DND-41 (cell line): ENCODE data around the gene CCDC85A.

Experiments used
- ATAC-seq: fragments of 200-7000 bp; cut with Tn5 transposase; 3 replicates; pipeline ENCODE4 v1.9.1; 2021; ENCODE audit warnings: low read depth; ENCODE audit not compliant: insufficient read depth
- DNase-seq: peaks from one replicate; pipeline ENCODE4 v3.0.0-alpha.2; 2020
- H2AFZ ChIP-seq: 2 replicates; pipeline ENCODE4 v1.6.0; 2012; ENCODE audit warnings: low read depth, low read length
- H3K27ac ChIP-seq: 2 replicates; pipeline ENCODE4 v1.5.1; 2012; ENCODE audit warnings: low read length, inconsistent platforms
- H3K27me3 ChIP-seq: fragments of 200-600 bp; sonication (generic); 2 replicates; pipeline ENCODE4 v1.6.0; 2012; ENCODE audit warnings: low read length, mild to moderate bottlenecking, inconsistent platforms; ENCODE audit not compliant: insufficient read depth, poor library complexity
- H3K36me3 ChIP-seq: 2 replicates; pipeline ENCODE4 v1.5.1; 2012; ENCODE audit warnings: low read length, inconsistent platforms; ENCODE audit not compliant: insufficient read depth
- H3K4me1 ChIP-seq: 2 replicates; pipeline ENCODE4 v1.5.1; 2012; ENCODE audit warnings: mild to moderate bottlenecking, low read length; ENCODE audit not compliant: insufficient read depth
- H3K4me2 ChIP-seq: 2 replicates; pipeline ENCODE4 v1.6.0; 2012; ENCODE audit warnings: mild to moderate bottlenecking, moderate library complexity, low read length, inconsistent platforms; ENCODE audit not compliant: insufficient read depth
- H3K4me3 ChIP-seq, 2 experiments: fragments of 200-600 bp in 1 of 2; shearing (Covaris generic) in 1 of 2; 2 replicates each; pipeline ENCODE4 v1.5.1; 2012 to 2016; ENCODE audit warnings: inconsistent platforms in 2 of 2, low read length in 2 of 2, mild to moderate bottlenecking in 2 of 2, low read depth in 1 of 2, moderate library complexity in 1 of 2
- H3K79me2 ChIP-seq: 2 replicates; pipeline ENCODE4 v1.6.0; 2012; ENCODE audit warnings: low read length, inconsistent platforms; ENCODE audit not compliant: insufficient read depth
- H3K9ac ChIP-seq: 2 replicates; pipeline ENCODE4 v1.6.0; 2012; ENCODE audit warnings: low read depth, mild to moderate bottlenecking, inconsistent platforms, low read length, moderate library complexity
- H3K9me3 ChIP-seq: 2 replicates; pipeline ENCODE4 v1.5.1; 2012; ENCODE audit warnings: low read length, moderate library complexity, mild to moderate bottlenecking, inconsistent platforms; ENCODE audit not compliant: insufficient read depth, severe bottlenecking
- H4K20me1 ChIP-seq: 2 replicates; pipeline ENCODE4 v1.6.0; 2012; ENCODE audit warnings: low read length; ENCODE audit not compliant: insufficient read depth
- EZH2 ChIP-seq: IDR thresholded peaks from 3 replicates; pipeline ENCODE4 v1.6.1; 2012; ENCODE audit warnings: borderline replicate concordance, low read depth, mild to moderate bottlenecking, moderate library complexity, low read length, inconsistent platforms; ENCODE audit not compliant: severe bottlenecking
- TF ChIP-seq, protein P1 (sequence below): IDR thresholded peaks from 2 replicates; pipeline ENCODE4 v1.5.1; 2012; ENCODE audit warnings: borderline replicate concordance, low read length, moderate library complexity, mild to moderate bottlenecking; ENCODE audit not compliant: poor library complexity, severe bottlenecking; ENCODE audit errors: extremely low read depth

Gene CCDC85A

DNA sequence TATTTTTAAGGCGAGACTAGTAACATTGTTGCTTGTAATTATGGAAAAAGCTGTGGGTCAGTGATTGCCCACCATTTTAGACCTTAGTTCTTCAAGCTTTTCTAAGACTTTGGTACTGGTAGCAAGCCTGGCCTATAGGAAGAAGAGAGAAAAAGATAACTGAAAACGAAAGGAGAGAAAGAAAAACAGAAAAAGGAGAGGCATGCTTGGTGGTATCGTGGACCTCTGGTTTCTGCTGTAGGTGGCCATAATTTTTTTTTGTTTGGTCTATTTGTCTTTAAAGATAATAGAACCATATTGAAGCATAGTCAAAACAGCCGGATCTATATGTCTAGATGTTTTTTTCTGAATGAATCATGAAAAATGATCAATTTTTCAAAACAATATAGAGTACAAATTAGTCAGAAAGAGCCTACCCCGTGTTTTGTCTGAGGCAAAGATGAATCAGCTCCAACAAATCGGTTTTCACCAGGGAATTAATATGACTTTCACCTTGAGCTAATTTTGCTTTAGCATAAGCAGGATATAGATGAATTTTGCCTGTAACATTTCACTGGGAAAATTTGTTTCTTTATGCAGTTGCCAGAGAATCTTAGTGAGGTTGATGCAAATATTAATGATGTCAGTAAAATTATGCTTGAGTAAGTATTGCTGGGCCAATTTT lies 45.7 kb downstream of the CCDC85A start:
- Histone ChIP-seq H2AFZ (no peak overlapping the region), H3K9ac (no peak overlapping the region), H3K27me3 (peaks cover 2% of the 10 kb centered on the region), H3K4me1 (no peaks in the 10 kb centered on the region), H3K27ac (no peak overlapping the region), H3K36me3 (no peaks in the 10 kb centered on the region), H3K9me3 (no peaks in the 10 kb centered on the region), H3K4me2 (no peak overlapping the region), H3K4me3 (no peak overlapping the region), H3K79me2 (no peaks in the 10 kb centered on the region), H4K20me1 (no peaks in the 10 kb centered on the region)
- DNase-seq (no peak), ATAC-seq (no peak)
- TF ChIP-seq, protein P1, sequence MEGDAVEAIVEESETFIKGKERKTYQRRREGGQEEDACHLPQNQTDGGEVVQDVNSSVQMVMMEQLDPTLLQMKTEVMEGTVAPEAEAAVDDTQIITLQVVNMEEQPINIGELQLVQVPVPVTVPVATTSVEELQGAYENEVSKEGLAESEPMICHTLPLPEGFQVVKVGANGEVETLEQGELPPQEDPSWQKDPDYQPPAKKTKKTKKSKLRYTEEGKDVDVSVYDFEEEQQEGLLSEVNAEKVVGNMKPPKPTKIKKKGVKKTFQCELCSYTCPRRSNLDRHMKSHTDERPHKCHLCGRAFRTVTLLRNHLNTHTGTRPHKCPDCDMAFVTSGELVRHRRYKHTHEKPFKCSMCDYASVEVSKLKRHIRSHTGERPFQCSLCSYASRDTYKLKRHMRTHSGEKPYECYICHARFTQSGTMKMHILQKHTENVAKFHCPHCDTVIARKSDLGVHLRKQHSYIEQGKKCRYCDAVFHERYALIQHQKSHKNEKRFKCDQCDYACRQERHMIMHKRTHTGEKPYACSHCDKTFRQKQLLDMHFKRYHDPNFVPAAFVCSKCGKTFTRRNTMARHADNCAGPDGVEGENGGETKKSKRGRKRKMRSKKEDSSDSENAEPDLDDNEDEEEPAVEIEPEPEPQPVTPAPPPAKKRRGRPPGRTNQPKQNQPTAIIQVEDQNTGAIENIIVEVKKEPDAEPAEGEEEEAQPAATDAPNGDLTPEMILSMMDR = no peak
- TF ChIP-seq EZH2 = no peak

DNA sequence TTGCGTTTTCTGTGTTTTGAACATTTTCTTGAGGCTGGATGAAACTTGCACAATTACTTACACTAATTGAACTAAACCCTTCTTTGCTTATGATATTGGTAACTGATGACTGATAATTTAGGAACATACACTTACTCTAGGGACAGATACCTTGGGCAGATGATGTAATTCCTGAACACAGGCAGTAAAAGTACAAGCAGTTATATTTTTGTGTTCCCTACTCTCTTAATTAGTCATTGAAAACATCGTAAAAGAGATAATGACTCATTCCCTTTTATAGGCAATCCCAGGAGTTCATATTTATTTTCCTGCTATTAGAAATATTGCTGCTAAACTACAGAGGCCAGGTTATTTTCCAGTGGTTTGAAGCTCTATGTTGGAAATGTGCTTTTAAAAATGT lies 46.4 kb downstream of the CCDC85A start:
- H3K27me3 ChIP-seq = peaks cover 2% of the 10 kb centered on the region

DNA sequence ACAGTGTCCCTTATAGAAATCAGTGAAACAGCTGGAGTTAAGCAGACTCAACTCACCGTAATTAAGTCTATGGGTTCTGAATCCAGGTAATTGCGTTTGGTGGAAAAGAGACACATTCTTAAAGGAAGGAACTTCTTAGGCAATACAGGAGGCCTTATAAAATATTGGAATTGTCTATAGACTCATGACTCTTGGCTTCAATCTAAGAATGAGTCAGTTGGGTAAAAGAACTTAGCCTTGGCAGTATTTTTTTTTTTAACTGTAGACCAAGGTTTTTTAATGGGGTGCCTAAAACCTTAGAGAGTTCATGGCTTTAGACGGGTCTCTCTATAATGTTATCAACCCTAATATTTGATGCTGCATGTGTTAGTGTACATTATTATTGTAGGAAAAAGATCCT lies 47.6 kb downstream of the CCDC85A start:
- Histone ChIP-seq H3K27me3 (peaks cover 2% of the 10 kb centered on the region), H4K20me1 (no peaks in the 10 kb centered on the region), H3K27ac (no peak overlapping the region), H3K9me3 (no peaks in the 10 kb centered on the region), H3K79me2 (no peaks in the 10 kb centered on the region), H3K4me1 (no peaks in the 10 kb centered on the region), H3K9ac (no peak overlapping the region), H3K36me3 (no peaks in the 10 kb centered on the region), H3K4me3 (no peak overlapping the region), H2AFZ (no peak overlapping the region), H3K4me2 (no peak overlapping the region)
- no peak for ATAC-seq
- no peak for TF ChIP-seq EZH2
- TF ChIP-seq, protein P1 = no peak
- no peak for DNase-seq

More for the DNA sequence above, 46.4 kb downstream of the CCDC85A start:
- no peak overlapping the region for H3K4me2 ChIP-seq
- H3K27ac ChIP-seq = no peak overlapping the region
- DNase-seq = no peak
- TF ChIP-seq, protein P1 = no peak
- no peak for TF ChIP-seq EZH2
- no peak overlapping the region for H3K4me3 ChIP-seq
- H2AFZ ChIP-seq = no peak overlapping the region
- H4K20me1 ChIP-seq = no peaks in the 10 kb centered on the region
- H3K36me3 ChIP-seq = no peaks in the 10 kb centered on the region
- H3K9me3 ChIP-seq = no peaks in the 10 kb centered on the region
- H3K79me2 ChIP-seq = no peaks in the 10 kb centered on the region
- no peaks in the 10 kb centered on the region for H3K4me1 ChIP-seq
- H3K9ac ChIP-seq = no peak overlapping the region
- no peak for ATAC-seq

DNA sequence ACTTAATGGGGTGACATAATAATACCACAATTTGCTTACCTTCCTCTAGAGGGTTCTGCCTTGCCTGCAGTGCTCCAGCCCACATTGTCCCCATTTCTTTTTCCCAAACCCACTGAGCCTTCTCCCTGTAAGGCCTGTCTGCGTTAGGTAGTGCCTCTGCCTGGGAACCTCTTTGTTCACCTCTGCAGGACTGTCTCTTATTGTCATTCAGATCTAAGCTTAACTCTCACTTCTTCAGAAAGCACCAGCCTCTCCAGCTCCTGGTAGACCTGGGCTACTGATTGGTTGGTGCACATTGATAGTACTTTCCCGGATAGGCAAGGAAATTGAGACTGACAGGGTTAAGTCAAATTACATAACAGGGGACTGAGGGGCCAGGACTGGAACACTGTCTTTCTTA lies 49.1 kb downstream of the CCDC85A start:
- no peak for TF ChIP-seq EZH2
- TF ChIP-seq, protein P1 = no peak
- no peak for ATAC-seq
- H3K27me3 ChIP-seq = peaks cover 2% of the 10 kb centered on the region
- no peaks in the 10 kb centered on the region for H3K36me3 ChIP-seq
- no peak overlapping the region for H3K4me3 ChIP-seq
- no peak overlapping the region for H2AFZ ChIP-seq
- H3K9me3 ChIP-seq = no peaks in the 10 kb centered on the region
- H3K4me2 ChIP-seq = no peak overlapping the region
- no peak for DNase-seq
- H3K4me1 ChIP-seq = no peaks in the 10 kb centered on the region
- no peaks in the 10 kb centered on the region for H4K20me1 ChIP-seq
- H3K79me2 ChIP-seq = no peaks in the 10 kb centered on the region
- H3K27ac ChIP-seq = no peak overlapping the region
- no peak overlapping the region for H3K9ac ChIP-seq
